WTC11 (cell line): ENCODE results near the gene CMTM6. TPM values are rescaled to one million over a fixed set of nuclear protein-coding genes. Genes with fewer than 3 reads are reported as not detected.

Experiments
- ATAC-seq: fragments of 200-7000 bp; cut with Tn5 transposase; 2 replicates; pipeline ENCODE4 v1.10.0; 2021; ENCODE audit warnings: mild to moderate bottlenecking, moderate library complexity
- CTCF ChIA-PET: fragments of 300-600 bp; sonication (Branson Sonifier 250); formaldehyde crosslinking; loops from one replicate; lab custom pipeline; 2021; ENCODE audit warnings: antibody characterized with exemption; lab: Charles Lee
- POLR2A ChIA-PET: fragments of 350-600 bp; sonication (Branson Sonifier 250); formaldehyde crosslinking; loops from one replicate; lab custom pipeline; 2021; ENCODE audit warnings: antibody characterized with exemption; lab: Charles Lee
- DNase-seq: peaks from one replicate; pipeline ENCODE4 v3.0.0; 2021; ENCODE audit warnings: low spot score
- H3K27ac Mint-ChIP-seq: 2 replicates; pipeline ENCODE4 v1.8.0; 2021; ENCODE audit warnings: mixed read lengths
- H3K27me3 Mint-ChIP-seq: 2 replicates; pipeline ENCODE4 v1.8.0; 2021; ENCODE audit warnings: low read depth, mild to moderate bottlenecking, moderate library complexity, mixed read lengths
- H3K36me3 Mint-ChIP-seq: 2 replicates; pipeline ENCODE4 v1.8.0; 2021; ENCODE audit warnings: mixed read lengths
- H3K4me1 Mint-ChIP-seq: 2 replicates; pipeline ENCODE4 v1.8.0; 2022; ENCODE audit warnings: mixed read lengths
- H3K4me3 Mint-ChIP-seq: 2 replicates; pipeline ENCODE4 v1.8.0; 2021; ENCODE audit warnings: mild to moderate bottlenecking, moderate library complexity, mixed read lengths
- H3K9me3 Mint-ChIP-seq: 2 replicates; pipeline ENCODE4 v1.8.0; 2021; ENCODE audit warnings: mixed read lengths
- AR ChIP-seq: fragments of 250-450 bp; sonication (Bioruptor Pico); IDR thresholded peaks from 2 replicates; pipeline ENCODE4 v1.9.0; 2021; ENCODE audit warnings: mild to moderate bottlenecking
- GABPB1 ChIP-seq: sonication (generic); formaldehyde crosslinking; IDR thresholded peaks from 2 replicates; pipeline ENCODE4 v1.8.1; 2023; ENCODE audit warnings: mild to moderate bottlenecking, missing genetic modification reagents
- KAT7 ChIP-seq: sonication (generic); formaldehyde crosslinking; IDR thresholded peaks from 2 replicates; pipeline ENCODE4 v1.8.1; 2023; ENCODE audit warnings: missing genetic modification reagents, mild to moderate bottlenecking, borderline replicate concordance
- NR1H2 ChIP-seq: sonication (generic); formaldehyde crosslinking; IDR thresholded peaks from 2 replicates; pipeline ENCODE4 v1.9.0; 2021; ENCODE audit warnings: mild to moderate bottlenecking, moderate library complexity, missing genetic modification reagents
- ZNF219 ChIP-seq: sonication (generic); formaldehyde crosslinking; IDR thresholded peaks from 2 replicates; pipeline ENCODE4 v1.8.0; 2023; ENCODE audit warnings: missing genetic modification reagents, mild to moderate bottlenecking, borderline replicate concordance
- ZNF317 ChIP-seq: sonication (generic); formaldehyde crosslinking; IDR thresholded peaks from 2 replicates; pipeline ENCODE4 v1.8.1; 2023; ENCODE audit warnings: low read depth, mild to moderate bottlenecking, moderate library complexity, missing genetic modification reagents, borderline replicate concordance
- total RNA-seq: library from RNA; stranded (reverse); gene quantifications from 3 replicates; pipeline ENCODE4 v1.2.3, GENCODE V29; 2021
- TF ChIP-seq, protein P1 (sequence below): sonication (generic); formaldehyde crosslinking; IDR thresholded peaks from 2 replicates; pipeline ENCODE4 v1.8.0; 2023; ENCODE audit warnings: mild to moderate bottlenecking, missing genetic modification reagents
- TF ChIP-seq, protein P2 (sequence below): sonication (generic); formaldehyde crosslinking; conservative IDR thresholded peaks from 2 replicates; pipeline ENCODE4 v1.8.1; 2022; ENCODE audit warnings: mild to moderate bottlenecking, missing genetic modification reagents
- TF ChIP-seq, protein P3 (sequence below): sonication (generic); formaldehyde crosslinking; IDR thresholded peaks from 2 replicates; pipeline ENCODE4 v1.8.0; 2023; ENCODE audit warnings: missing genetic modification reagents
- TF ChIP-seq, protein P4 (sequence below): sonication (generic); formaldehyde crosslinking; IDR thresholded peaks from 2 replicates; pipeline ENCODE4 v1.8.1; 2022; ENCODE audit warnings: low read depth, missing genetic modification reagents, borderline replicate concordance
- TF ChIP-seq, protein P5 (sequence below): sonication (generic); formaldehyde crosslinking; IDR thresholded peaks from 2 replicates; pipeline ENCODE4 v1.8.1; 2022; ENCODE audit warnings: low read depth, mild to moderate bottlenecking, moderate library complexity, missing genetic modification reagents, borderline replicate concordance
- TF ChIP-seq, protein P6 (sequence below): sonication (generic); formaldehyde crosslinking; IDR thresholded peaks from 2 replicates; pipeline ENCODE4 v1.8.0; 2023; ENCODE audit warnings: missing genetic modification reagents, mild to moderate bottlenecking, borderline replicate concordance
- TF ChIP-seq, protein P7 (sequence below): sonication (generic); formaldehyde crosslinking; IDR thresholded peaks from 2 replicates; pipeline ENCODE4 v1.8.0; 2022; ENCODE audit warnings: mild to moderate bottlenecking, missing genetic modification reagents
- TF ChIP-seq, protein P8 (sequence below): sonication (generic); formaldehyde crosslinking; IDR thresholded peaks from 2 replicates; pipeline ENCODE4 v1.8.1; 2023; ENCODE audit warnings: mild to moderate bottlenecking, missing genetic modification reagents

Gene CMTM6
- total RNA-seq, 1 experiment from 2014 or later, result 42.3 TPM

DNA sequence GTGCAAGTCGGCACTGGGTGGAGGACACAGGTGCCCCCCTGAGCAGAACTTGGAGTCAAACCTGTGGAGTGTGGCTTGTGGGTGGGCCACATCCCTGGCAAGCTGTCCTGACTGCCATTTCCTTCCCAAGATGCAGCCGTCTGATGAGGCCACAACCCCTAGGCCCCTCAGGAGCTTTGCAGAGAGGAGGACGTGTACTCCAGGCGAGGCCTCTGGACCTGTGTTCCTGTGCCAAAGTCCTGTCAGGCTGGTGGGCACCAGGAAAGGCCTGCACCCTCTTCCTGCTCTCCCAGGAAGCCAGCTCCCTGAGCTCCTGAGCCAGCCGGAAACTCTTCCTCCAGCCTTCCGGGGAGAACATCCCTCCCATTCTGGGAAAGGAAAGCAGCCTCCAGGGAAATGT, 48.5 kb downstream of the CMTM6 start:
- TF ChIP-seq, protein P1, sequence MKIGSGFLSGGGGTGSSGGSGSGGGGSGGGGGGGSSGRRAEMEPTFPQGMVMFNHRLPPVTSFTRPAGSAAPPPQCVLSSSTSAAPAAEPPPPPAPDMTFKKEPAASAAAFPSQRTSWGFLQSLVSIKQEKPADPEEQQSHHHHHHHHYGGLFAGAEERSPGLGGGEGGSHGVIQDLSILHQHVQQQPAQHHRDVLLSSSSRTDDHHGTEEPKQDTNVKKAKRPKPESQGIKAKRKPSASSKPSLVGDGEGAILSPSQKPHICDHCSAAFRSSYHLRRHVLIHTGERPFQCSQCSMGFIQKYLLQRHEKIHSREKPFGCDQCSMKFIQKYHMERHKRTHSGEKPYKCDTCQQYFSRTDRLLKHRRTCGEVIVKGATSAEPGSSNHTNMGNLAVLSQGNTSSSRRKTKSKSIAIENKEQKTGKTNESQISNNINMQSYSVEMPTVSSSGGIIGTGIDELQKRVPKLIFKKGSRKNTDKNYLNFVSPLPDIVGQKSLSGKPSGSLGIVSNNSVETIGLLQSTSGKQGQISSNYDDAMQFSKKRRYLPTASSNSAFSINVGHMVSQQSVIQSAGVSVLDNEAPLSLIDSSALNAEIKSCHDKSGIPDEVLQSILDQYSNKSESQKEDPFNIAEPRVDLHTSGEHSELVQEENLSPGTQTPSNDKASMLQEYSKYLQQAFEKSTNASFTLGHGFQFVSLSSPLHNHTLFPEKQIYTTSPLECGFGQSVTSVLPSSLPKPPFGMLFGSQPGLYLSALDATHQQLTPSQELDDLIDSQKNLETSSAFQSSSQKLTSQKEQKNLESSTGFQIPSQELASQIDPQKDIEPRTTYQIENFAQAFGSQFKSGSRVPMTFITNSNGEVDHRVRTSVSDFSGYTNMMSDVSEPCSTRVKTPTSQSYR (CRISPR knock-in tag), result no peak
- TF ChIP-seq, protein P2, sequence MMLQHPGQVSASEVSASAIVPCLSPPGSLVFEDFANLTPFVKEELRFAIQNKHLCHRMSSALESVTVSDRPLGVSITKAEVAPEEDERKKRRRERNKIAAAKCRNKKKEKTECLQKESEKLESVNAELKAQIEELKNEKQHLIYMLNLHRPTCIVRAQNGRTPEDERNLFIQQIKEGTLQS (CRISPR knock-in tag), result no peak
- TF ChIP-seq ZNF219, result no peak

DNA sequence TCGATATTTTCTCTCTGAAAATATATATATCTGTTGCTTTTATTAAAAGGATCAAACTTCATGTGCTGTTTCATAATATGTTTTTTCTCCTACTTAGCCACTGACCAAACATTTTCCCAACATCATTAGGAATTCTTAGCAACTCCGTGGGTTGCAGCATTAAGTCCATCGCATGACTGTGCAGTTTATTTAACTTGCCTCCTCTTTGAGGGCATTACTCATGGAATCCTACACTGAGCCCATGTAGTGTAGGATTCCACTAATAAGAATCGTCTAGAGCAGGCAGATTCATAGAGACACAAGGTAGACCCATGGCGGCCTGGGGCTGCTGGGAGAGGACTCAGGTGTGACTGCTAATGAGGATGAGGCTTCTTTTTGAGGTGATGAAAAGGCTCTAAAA, 49.3 kb downstream of the CMTM6 start:
- H3K27ac Mint-ChIP-seq, result peak overlapping the region; percentile 70
- no peaks in the 10 kb centered on the region for H3K9me3 Mint-ChIP-seq
- no peaks in the 10 kb centered on the region for H3K27me3 Mint-ChIP-seq
- H3K4me1 Mint-ChIP-seq, result peaks cover 24% of the 10 kb centered on the region
- peaks cover 5% of the 10 kb centered on the region for H3K36me3 Mint-ChIP-seq
- CTCF ChIA-PET, result no interaction called here
- DNase-seq (no peak), ATAC-seq (no peak)
- H3K4me3 Mint-ChIP-seq, result no peak overlapping the region
- POLR2A ChIA-PET, result no interaction called here
- TF ChIP-seq, protein P3, sequence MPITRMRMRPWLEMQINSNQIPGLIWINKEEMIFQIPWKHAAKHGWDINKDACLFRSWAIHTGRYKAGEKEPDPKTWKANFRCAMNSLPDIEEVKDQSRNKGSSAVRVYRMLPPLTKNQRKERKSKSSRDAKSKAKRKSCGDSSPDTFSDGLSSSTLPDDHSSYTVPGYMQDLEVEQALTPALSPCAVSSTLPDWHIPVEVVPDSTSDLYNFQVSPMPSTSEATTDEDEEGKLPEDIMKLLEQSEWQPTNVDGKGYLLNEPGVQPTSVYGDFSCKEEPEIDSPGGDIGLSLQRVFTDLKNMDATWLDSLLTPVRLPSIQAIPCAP (CRISPR knock-in tag), result no peak
- no peak for TF ChIP-seq GABPB1 (CRISPR knock-in tag)
- TF ChIP-seq, protein P4, sequence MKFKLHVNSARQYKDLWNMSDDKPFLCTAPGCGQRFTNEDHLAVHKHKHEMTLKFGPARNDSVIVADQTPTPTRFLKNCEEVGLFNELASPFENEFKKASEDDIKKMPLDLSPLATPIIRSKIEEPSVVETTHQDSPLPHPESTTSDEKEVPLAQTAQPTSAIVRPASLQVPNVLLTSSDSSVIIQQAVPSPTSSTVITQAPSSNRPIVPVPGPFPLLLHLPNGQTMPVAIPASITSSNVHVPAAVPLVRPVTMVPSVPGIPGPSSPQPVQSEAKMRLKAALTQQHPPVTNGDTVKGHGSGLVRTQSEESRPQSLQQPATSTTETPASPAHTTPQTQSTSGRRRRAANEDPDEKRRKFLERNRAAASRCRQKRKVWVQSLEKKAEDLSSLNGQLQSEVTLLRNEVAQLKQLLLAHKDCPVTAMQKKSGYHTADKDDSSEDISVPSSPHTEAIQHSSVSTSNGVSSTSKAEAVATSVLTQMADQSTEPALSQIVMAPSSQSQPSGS (CRISPR knock-in tag), result no peak
- TF ChIP-seq, protein P5, sequence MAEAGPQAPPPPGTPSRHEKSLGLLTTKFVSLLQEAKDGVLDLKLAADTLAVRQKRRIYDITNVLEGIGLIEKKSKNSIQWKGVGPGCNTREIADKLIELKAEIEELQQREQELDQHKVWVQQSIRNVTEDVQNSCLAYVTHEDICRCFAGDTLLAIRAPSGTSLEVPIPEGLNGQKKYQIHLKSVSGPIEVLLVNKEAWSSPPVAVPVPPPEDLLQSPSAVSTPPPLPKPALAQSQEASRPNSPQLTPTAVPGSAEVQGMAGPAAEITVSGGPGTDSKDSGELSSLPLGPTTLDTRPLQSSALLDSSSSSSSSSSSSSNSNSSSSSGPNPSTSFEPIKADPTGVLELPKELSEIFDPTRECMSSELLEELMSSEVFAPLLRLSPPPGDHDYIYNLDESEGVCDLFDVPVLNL, result no peak
- TF ChIP-seq KAT7 (CRISPR knock-in tag), result no peak
- TF ChIP-seq, protein P6, sequence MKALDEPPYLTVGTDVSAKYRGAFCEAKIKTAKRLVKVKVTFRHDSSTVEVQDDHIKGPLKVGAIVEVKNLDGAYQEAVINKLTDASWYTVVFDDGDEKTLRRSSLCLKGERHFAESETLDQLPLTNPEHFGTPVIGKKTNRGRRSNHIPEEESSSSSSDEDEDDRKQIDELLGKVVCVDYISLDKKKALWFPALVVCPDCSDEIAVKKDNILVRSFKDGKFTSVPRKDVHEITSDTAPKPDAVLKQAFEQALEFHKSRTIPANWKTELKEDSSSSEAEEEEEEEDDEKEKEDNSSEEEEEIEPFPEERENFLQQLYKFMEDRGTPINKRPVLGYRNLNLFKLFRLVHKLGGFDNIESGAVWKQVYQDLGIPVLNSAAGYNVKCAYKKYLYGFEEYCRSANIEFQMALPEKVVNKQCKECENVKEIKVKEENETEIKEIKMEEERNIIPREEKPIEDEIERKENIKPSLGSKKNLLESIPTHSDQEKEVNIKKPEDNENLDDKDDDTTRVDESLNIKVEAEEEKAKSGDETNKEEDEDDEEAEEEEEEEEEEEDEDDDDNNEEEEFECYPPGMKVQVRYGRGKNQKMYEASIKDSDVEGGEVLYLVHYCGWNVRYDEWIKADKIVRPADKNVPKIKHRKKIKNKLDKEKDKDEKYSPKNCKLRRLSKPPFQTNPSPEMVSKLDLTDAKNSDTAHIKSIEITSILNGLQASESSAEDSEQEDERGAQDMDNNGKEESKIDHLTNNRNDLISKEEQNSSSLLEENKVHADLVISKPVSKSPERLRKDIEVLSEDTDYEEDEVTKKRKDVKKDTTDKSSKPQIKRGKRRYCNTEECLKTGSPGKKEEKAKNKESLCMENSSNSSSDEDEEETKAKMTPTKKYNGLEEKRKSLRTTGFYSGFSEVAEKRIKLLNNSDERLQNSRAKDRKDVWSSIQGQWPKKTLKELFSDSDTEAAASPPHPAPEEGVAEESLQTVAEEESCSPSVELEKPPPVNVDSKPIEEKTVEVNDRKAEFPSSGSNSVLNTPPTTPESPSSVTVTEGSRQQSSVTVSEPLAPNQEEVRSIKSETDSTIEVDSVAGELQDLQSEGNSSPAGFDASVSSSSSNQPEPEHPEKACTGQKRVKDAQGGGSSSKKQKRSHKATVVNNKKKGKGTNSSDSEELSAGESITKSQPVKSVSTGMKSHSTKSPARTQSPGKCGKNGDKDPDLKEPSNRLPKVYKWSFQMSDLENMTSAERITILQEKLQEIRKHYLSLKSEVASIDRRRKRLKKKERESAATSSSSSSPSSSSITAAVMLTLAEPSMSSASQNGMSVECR (CRISPR knock-in tag), result no peak
- TF ChIP-seq, protein P7, sequence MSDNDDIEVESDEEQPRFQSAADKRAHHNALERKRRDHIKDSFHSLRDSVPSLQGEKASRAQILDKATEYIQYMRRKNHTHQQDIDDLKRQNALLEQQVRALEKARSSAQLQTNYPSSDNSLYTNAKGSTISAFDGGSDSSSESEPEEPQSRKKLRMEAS (CRISPR knock-in tag), result no peak
- TF ChIP-seq ZNF317 (CRISPR knock-in tag), result no peak
- TF ChIP-seq AR, result no peak
- no peak for TF ChIP-seq NR1H2 (CRISPR knock-in tag)
- TF ChIP-seq, protein P8, sequence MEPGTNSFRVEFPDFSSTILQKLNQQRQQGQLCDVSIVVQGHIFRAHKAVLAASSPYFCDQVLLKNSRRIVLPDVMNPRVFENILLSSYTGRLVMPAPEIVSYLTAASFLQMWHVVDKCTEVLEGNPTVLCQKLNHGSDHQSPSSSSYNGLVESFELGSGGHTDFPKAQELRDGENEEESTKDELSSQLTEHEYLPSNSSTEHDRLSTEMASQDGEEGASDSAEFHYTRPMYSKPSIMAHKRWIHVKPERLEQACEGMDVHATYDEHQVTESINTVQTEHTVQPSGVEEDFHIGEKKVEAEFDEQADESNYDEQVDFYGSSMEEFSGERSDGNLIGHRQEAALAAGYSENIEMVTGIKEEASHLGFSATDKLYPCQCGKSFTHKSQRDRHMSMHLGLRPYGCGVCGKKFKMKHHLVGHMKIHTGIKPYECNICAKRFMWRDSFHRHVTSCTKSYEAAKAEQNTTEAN (CRISPR knock-in tag), result no peak
- TF ChIP-seq, protein P2 (CRISPR knock-in tag), result no peak

More for the DNA sequence above, 48.5 kb downstream of the CMTM6 start:
- Mint-ChIP-seq H3K27ac (no peak overlapping the region), H3K4me1 (peaks cover 20% of the 10 kb centered on the region), H3K9me3 (no peaks in the 10 kb centered on the region), H3K4me3 (no peak overlapping the region), H3K36me3 (peaks cover 5% of the 10 kb centered on the region), H3K27me3 (no peaks in the 10 kb centered on the region)
- ATAC-seq, result no peak
- no peak for DNase-seq
- ChIA-PET POLR2A (no interaction called here), CTCF (interaction anchor here (1.8 to 4.8 kb wide), 2 partner anchors 14 to 79 kb away, joined by 6 to 33 read pairs; no protein-coding TSS in a partner anchor)
